Epidermal melanocyte (primary cell): ENCODE data around the gene MAP3K5.
"Not testable (repeated sequence)": the region's sequence is repeated elsewhere in the genome, so short reads cannot be mapped to it uniquely, and the experiment has no call there.

Experiments
- DNase-seq: peaks from one replicate; pipeline ENCODE4 v3.0.0; 2011; ENCODE audit warnings: low spot score; ENCODE audit not compliant: insufficient read length

Gene MAP3K5

DNA sequence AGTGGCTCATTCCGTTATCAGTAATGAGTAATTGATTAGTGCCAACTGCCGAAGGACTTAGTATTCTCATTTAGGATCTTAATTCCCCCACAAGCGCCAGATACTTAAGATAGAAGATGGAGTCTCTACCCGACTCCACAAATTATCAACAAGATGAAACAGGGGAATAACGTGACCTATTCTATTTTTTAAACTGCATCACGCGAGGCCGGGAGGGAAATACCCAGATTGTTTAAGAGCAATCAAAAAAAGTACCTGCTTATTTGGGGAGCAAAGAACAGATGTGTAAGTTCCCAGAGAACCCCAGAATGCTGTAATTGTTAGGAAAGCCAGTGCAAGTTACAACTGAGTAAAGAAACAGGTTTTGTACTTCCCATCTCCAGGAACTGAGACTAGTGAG is 1.1 kb upstream of the MAP3K5 start:
- no peak for DNase-seq

DNA sequence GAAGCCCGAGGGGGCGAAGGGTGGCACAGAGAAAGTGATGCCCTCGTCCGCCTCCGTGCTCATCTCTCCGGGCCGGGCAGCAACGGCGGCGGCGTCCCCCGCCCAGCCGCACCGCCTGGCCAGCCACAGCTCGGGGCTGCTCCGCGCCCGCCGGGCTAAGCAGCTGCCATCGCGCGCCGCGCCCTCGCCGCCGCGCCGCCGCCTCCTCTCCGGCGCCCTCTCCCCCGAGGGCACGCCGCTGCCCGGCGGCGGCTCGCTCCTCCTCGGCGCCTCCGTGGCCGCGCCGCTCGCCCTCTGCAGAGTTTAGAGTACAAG is 225 bp downstream of the MAP3K5 start:
- DNase-seq: no peak

DNA sequence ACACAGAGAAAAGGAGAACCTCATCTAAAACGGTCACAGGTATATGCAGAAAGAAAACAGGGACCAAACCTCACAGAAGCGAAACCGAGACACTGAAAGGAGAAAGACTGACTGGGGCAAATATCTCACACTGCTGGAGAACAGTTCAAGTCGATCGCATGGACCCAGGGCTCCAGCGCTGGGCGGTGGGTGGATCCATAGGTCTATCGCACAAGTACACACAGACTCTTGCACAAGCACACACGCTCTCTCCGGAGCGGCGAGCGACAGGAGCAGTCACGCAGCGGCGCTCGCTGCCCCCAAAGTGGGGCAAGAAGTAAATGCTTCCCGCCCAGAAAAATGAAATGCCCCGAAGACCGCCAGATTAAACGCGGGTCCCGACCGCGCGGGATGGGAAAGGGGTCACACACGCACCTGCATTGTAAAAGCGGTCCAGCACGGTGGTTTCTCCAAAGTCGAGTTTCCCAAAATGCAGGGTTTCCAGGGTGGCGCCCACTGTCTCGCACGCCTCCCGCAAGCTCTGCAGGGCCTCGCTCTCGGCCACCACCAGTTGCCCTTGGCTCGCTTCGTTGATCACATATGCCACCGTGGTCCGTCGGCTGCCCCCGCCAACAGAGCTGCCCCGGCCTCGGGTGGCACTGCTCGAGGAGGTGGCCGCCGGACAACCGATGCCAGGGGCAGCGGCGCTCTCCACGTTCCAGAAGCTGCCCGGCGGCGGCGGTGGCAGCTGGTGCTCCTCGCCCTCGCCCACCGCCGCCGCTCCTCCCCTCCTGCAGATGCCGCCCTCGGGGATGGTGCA is 782 bp downstream of the MAP3K5 start:
- no peak for DNase-seq

DNA sequence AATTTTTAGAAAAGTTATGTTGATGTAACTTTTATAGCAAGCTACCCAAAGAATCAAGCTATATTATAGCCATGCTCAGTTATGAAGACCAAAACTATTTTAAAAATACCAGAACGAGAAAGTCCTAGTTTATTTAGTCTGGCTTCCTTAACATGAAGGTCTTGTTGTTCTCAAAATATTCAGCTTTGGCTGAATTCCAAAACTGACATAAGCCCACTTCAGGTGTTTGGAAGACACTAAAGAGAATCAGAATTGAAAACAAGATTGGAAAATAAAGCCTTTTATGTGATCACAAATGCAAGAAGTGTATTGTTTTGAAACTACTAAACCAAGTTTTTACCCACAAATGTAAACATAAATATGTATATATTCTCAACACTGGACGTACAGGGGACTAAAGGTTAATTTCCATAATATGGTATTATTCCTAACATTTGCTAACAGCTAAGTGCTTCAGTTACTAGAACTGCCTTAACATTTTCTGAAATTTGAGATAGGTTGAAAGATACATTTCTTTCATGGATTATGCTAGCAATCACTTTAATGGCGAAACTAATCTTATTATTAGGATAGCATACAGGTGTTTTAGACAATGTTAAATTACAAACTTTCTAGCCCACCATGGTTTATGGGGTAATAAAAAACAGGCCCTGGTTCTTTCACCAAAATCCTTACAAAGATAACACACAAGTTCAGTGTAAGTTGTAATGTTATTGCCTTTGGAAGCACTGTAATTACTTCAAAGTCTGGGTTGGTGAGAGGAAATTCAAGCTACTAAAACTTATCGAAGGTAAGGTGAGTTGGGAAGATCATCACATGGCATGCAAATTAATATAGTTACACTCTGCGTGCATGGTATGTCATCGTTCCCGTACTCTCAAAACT is 1.6 kb downstream of the MAP3K5 start:
- no peak for DNase-seq

DNA sequence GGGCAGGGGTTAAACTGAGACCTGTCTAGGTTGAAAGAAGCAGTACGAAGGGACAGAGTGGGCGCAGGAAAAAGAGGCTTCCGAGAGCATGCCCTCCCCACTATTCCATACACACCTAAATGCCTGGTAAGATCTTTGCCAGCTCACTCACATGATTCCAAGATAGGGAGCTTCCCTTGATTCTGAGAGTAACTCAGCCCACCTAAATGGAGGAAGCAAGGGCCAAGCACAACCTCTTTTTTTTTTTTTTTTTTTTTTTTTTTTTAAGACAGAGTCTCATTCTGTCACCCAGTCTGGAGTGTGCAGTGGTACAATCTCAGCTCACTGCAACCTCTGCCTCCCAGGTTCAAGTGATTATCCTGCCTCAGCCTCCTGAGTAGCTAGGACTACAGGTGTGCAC is 2.8 kb downstream of the MAP3K5 start:
- not testable (repeated sequence) for DNase-seq

DNA sequence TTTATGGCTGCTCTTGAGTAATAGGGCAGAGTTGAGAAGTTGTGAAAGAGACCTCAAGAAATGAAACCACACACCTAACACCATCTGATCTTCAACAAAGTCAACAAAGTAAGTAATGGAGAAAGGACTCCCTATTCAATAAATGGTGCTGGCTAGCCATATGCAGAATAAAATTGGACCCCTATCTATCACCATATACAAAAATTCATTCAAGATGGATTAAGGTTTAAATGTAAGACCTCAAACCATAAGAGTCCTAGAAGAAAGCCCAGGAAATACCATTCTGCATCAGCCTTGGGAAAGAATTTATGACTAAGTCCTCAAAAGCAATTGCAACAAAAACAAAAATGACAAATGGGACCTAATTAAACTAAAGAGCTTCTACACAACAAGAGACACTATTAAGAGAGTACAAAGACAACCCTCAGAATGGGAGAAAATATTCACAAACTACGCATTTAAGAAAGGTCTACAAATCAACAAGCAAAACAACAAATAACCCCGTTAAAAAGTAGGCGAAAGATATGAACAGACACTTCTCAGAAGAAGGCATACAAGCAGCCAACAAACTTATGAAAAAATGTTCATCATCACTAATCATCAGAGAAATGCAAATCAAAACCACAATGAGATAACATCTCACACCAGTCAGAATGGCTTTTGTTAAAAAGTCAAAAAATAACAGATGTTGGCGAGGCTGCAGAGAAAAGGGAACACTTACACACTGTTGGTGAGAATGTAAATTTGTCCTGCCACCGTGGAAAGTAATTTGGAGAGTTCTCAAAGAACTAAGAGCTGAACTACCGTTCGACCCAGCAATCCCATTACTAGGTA is 4.0 kb downstream of the MAP3K5 start:
- DNase-seq: no peak

DNA sequence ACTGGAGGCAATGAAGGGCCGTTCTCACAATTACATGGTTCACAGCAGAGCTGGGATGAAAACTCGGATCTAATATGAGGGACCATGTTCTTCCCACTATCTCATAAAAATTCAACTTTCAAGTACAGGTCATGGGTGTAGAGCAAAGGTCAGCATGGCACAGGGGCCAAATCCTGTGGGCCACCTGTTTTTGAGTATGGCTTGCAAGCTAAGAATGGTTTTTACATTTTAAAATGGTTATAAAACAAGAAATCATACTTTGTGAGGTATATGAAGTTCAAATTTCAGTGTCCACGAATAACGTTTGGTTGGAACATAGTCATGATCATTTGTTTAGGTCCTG is 4.6 kb downstream of the MAP3K5 start:
- no peak for DNase-seq

DNA sequence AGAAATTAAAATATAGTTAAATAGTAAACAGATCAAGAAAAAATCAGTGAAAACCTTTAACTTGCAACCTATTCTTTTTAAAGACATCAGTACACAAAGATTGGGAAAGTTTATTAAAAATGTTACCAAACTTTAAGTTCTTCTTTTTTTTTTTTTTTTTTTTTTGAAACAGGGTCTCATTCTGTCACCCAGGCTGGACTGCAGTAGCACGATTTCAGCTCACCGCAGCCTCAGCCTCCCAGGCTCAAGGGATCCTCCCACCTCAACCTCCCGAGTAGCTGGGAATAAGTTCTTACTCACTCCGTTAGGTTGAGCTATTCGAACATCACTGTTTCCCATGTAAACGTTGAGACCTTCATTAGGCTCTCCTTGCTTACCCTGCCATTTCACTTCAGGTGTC is 5.6 kb downstream of the MAP3K5 start:
- DNase-seq: no peak

DNA sequence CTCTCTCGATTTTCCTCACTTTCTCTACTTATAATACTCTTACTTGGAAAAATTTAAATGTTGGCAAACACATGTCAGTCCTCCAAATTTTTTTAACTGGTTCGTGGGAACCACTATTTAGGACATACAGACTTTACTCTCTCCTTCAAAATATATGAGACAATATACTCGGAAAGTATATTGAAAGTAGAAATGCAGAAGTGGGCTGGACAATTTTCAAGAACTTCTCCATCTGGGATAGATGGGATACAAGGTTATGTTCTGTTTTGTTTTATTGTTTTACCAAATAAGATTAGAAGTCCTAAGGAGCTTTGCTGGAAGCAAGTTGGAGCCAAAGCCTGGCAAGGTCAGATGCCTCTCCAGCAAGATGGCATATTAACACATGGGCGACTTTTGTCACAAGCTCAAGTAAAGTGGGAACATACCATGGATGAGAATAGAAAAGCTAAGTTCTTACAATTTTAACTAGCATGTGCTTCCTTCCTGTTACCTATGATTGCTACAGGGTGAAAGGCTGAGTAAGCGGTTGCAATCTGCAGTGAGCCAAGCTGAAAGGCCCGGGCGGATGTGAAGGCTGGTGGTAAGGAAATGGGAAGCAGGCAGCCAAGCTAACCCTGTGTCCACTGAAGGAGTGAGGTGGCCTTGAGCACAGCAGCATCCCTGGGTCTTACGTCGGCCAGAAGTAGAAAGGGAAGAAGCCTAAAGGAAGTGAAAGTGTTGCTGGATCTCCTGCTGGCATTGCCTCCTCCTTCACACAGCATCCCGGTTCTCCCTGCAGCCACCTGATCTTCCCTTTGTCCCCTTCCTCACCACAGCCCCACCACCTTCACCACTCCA is 7.1 kb downstream of the MAP3K5 start:
- DNase-seq: no peak

DNA sequence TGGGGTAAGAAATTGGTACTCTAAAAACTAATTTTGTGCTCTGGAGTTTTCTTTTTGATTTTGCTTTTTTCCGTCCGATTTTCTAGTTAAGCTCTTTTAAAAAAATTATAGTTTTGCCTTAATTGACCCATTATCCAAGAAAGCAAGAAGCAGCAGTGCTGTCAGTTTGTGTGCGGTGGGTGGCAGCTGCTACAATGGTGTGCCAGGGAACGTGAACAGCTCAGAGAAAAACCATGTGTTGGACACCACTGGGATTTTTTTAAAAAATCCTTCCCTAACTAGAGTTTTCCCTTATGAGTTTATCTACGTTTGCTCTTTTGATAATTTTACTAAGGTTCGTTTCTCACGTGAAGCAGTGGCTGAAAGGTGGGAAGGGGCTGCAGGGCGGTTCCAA is 8.0 kb downstream of the MAP3K5 start:
- no peak for DNase-seq

DNA sequence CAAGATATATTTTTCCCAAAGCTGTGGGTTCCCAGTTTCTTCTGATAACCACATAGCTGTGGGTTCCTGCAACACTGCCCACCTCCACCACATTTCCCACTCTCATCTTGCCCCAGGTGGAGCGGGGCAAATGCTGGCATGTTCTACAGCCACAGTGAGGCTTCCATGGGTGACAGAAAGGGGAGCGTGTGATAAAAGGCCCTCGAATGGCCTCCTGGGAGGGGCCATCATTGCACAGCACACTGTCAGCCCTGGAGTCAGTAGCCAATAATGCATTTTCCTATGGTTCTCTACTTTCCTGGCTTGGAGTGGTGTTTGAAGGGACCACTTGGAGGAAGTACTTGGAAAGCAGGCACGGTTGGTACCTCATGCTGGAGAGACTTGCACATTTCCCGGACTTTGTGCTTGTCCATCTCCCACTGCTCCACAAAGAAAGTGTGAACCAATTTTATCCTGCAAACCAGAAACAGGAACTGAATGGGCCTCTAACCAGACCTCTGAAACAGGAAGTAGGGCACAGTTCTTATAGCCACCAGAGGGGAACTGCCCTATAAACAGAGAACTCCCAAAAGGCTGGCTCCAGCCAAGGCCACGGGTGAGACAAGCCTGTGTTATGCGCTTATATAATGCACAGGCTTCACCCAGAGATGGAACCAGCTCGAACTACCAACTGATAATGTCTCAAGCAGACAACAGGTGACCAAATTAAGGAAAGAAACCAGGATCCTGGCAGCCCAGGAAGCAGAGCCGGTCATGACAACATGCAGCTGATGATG is 8.6 kb downstream of the MAP3K5 start:
- DNase-seq: no peak

DNA sequence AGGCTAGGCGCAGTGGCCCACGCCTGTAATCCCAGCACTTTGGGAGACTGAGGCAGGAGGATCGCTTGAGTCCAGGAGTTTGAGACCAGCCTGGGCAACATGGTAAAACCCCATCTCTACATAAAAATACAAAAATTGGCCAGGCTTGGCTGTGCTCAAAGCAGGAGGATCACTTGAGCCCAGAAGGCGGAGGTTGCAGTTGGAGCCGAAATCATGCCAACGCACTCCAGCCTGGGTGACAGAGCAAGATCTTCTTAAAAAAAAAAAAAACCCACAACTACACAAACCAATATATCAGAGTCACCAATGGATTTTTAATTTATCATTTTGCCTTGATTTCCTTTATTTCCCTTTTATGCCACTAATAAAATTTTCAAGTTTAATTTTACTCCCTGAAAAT is 9.3 kb downstream of the MAP3K5 start:
- no peak for DNase-seq

DNA sequence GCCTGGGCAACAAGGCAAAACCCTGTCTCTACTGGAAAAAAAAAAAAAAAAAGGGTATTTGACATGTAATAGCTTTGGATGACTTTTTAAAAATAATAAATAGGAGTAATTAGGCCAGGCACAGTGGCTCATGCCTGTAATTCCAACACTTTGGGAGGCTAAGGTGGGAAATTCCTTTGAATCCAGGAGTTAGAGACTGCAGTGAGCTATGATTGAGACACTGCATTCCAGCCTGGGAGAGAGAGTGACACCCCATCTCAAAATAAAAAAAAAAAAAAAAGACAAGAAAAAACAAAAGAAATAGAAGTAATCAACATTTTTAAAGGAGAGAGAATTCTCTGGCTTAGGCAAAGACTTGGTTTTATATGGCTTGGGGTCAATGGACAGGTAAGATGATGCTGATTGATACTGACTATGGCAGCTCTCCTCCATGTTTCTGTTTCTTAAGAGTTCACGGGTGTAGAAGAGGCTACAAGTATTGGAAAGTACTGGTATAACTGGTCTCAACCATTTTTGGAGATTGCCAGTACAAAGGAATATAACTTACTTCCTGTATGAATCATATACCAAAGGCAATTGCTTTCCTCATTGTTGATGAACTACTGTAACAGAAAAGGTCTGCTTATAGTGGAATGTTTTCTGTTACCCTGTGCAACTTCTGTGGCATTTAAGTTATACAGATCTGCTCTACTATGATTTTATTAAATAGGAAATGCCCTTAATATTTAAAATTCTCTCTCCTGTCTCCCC is 10.1 kb downstream of the MAP3K5 start:
- no peak for DNase-seq

DNA sequence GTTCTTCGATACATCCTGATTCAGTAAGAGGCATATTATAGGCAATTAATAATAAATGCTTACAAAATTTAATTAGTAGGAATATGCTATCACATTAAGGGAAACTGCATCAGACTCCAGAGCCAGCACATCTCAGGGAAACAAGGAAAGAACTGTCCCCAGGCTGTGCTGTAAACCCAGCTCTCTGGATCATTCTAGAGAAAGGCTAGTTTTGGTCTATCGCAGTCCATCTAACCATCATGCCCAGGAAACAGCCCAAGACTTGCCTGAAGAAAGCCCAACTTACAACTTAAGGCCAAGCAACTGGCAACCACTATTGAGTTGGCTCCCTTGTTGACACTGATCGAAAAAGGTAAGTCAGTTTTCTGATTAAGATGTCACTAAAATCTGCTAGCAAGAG is 11.3 kb downstream of the MAP3K5 start:
- DNase-seq: no peak

DNA sequence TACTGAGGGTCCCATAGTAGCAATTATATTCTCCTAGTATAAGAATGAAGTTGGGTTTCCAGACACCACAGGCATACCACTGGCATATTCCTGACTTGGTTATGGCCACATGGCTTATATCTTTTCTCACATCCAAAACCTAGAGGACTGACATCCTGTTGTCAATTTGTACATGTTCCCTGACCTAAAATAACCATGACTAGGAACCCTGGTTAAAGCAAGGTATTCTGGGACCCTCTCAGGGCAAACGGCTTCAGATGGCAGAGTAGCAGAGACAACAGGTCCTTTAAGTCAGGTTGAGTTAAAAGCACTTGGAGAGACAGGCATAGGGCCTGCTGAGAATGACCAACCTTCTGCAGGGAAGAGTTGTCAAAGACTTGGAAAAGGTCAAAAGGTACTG is 12.6 kb downstream of the MAP3K5 start:
- DNase-seq: no peak

DNA sequence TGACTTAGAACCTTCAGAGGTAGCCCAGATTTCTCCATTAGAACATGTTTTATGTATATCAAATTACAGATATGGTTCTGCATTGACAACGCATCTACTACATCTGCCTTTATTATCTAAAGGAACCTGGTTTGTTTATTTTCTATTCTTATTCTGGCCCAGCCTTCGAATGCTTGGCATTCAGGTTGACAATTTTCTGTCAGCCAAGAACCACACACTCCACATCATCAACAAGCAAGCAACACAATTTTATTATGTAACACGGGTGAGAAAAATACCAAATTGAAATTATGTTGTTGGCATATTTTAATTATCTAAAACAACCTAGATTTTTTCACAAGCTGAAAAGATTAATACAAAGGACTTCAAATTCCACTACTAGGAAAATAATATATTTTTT is 14.6 kb downstream of the MAP3K5 start:
- DNase-seq: no peak

DNA sequence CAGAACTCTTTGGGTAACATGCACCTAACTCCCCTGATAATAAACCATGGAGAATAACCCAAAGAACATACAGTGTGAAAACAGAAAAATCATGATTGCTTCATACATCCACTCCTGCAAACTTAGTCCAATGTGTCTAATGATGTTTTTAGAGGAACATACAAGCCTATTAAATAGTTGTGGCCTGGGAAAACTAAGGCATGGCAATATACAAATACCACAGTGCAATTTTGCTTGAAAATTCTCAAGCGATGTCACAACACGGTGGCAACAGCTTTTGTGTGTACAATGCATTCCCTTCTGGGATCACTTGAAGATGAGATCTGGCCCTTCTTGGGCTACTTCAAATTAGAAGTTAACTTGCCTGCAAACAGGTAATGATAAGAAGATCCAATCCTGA is 16.7 kb downstream of the MAP3K5 start:
- no peak for DNase-seq

DNA sequence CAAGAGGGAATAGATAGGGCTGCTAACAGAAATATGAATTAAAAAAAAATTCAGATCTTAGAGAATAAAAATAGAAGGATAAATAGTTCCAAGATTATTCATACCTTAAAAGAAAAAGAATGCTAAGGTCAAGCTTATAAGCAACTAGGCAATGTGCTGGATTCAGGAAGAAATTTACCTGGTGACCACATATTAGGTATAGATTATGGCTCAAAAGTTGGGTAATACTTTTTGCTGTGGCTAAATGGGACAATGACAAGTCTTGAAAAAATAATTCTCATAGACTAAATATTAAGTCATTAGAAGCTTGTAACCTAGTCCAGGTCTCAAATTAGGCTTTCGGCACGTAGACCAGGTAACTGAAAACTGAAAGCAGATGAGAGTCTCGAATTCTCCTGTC is 17.2 kb downstream of the MAP3K5 start:
- no peak for DNase-seq

DNA sequence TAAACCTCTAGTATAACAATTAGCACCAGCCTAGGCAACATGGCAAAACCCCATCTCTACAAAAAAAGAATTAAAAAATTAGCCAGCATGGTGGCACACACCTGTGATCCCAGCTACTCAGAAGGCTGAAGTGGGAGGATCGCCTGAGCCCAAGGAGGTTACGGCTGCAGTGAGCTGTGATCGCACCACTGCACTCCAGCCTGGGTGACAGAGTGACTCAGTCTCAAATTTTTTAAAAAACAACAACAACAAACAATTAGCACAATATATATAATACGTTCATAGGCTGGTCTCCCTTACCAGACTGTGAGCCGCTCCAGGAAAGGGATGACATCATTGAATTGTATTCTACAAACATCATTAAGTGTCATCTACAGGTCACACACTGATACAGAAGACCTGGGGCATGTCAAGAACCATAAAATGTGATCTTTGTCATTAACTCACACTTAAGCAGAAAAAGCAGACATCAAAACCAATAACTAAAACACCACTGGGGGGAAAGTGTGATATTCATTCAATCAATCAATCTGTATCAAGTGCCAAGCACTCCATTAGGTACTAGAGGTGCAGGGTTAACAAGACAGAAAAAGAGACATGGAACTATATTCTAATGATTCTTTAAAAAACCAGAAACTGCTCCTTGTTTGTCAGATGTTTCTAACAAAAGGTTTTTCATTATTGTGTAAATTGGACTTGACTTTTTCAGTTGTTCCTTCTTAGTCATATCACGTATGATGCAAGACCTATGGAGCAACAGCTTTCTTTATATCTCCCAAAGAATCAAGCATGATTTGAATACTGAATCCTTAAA is 17.8 kb downstream of the MAP3K5 start:
- no peak for DNase-seq
